SJSA1 (cell line): ENCODE measurements around the gene SLC39A1. TPM values are rescaled to one million over a fixed set of nuclear protein-coding genes. Genes with fewer than 3 reads are reported as not detected.

Experiments used
- DNase-seq, 2 experiments: peaks; one replicate each; pipeline ENCODE4 v3.0.0-alpha.2; 2015 to 2020; ENCODE audit warnings: low spot score in 2 of 2, low read depth in 1 of 2
- H3K27ac ChIP-seq: fragments of 250-450 bp; sonication (Bioruptor Pico); 2 replicates; pipeline ENCODE4 v1.5.1; 2020; ENCODE audit warnings: mild to moderate bottlenecking, moderate library complexity
- H3K27me3 ChIP-seq: fragments of 250-450 bp; sonication (Bioruptor Pico); replicated peaks from 2 replicates; pipeline ENCODE4 v1.5.1; 2020; ENCODE audit warnings: mild to moderate bottlenecking, moderate library complexity
- H3K36me3 ChIP-seq: fragments of 250-450 bp; sonication (Bioruptor Pico); 2 replicates; pipeline ENCODE4 v1.5.1; 2020; ENCODE audit warnings: mild to moderate bottlenecking
- H3K4me1 ChIP-seq: fragments of 250-450 bp; sonication (Bioruptor Pico); replicated peaks from 2 replicates; pipeline ENCODE4 v1.6.1; 2021; ENCODE audit warnings: mild to moderate bottlenecking
- H3K4me3 ChIP-seq: fragments of 250-450 bp; sonication (Bioruptor Pico); 2 replicates; pipeline ENCODE4 v1.5.1; 2020; ENCODE audit warnings: mild to moderate bottlenecking
- H3K9me3 ChIP-seq: fragments of 250-450 bp; sonication (Bioruptor Pico); replicated peaks from 2 replicates; pipeline ENCODE4 v1.5.1; 2020; ENCODE audit warnings: mild to moderate bottlenecking
- total RNA-seq: library from RNA; depleted of rRNA; stranded (reverse); fragments of >200 nt; shearing (Covaris generic); gene quantifications from 2 replicates; pipeline ENCODE4 v1.2.3, GENCODE V29; 2014

Gene SLC39A1
- total RNA-seq, 1 experiment from 2014 or later = 153 TPM

GRCh38 chr1:153967107-153967999 is 4.0 kb upstream of the SLC39A1 start, which contains the start of gene CREB3L4:
CREB3L4 (plus strand) TSS chr1:153967902; CDS start chr1:153968526, 624 bp downstream.
- peak; percentile 92 to 96 for DNase-seq

GRCh38 chr1:153963850-153964331 is 554 bp upstream of the SLC39A1 start:
- DNase-seq = peak; percentile 71 to 90
- no peaks in the 10 kb centered on the region for H3K9me3 ChIP-seq
- peak overlapping the region; percentile 80 for H3K27ac ChIP-seq
- H3K27me3 ChIP-seq = no peaks in the 10 kb centered on the region
- H3K4me3 ChIP-seq = peak overlapping the region; percentile 53
- H3K36me3 ChIP-seq = peaks cover 30% of the 10 kb centered on the region
- peaks cover 39% of the 10 kb centered on the region for H3K4me1 ChIP-seq

More at GRCh38 chr1:153967107-153967999, 4.0 kb upstream of the SLC39A1 start, which contains the start of gene CREB3L4:
- Histone ChIP-seq H3K27me3 (no peaks in the 10 kb centered on the region), H3K4me3 (peak within 1 kb of the TSS; percentile 51), H3K4me1 (peaks cover 31% of the 10 kb centered on the region), H3K27ac (peak within 1 kb of the TSS; percentile 82), H3K36me3 (no peaks in the 10 kb centered on the region), H3K9me3 (no peaks in the 10 kb centered on the region)

DNA sequence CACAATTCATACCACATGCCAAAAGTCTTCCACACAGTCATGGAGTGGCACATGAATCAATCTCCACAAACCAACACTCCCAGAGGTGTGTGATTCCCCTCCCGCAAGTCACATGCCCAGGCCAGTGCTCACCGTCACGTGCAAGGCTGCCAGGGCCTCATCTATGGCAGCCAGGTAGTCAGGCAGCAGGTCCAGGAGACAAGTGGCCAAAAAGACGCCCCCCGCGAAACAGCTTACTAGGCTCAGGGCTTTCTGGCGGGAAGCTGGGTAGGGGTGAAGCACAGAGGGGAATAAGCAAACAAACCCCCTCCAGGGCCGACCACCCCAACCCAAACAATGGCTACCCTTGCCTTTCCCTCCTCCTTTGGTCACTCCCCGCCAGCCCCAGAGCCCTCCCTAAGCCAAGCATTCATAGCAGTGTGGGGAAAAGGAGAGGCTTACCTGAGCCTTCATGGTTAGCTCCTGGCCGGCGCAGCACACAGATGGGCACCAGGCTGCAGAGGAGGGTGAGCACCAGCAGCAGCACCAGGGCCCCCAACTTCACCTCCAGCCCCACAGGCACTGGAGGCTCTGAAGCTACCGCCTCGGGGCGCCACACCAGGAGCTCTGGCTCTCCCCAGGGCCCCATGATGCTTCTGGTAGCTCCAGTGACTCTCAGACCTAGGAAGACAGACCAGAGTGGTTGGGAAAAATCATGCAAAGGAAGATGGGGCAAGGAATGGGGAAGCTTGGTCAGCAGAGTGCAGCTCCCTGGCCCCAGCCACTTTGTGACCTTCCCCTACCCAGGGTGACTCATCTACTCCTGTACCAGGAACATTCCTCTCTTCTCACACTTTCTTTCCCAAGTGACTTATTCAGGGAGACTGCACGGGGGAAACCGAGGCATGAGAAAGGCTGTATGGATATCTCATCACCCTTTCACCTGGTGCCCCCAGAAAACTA is 978 bp downstream of the SLC39A1 start:
- Histone ChIP-seq H3K27me3 (no peaks in the 10 kb centered on the region), H3K36me3 (peaks cover 36% of the 10 kb centered on the region), H3K4me3 (peak overlapping the region; percentile 53), H3K4me1 (peaks cover 34% of the 10 kb centered on the region), H3K27ac (peak overlapping the region; percentile 80), H3K9me3 (no peaks in the 10 kb centered on the region)
- DNase-seq = peak; percentile 64 to 69

DNA sequence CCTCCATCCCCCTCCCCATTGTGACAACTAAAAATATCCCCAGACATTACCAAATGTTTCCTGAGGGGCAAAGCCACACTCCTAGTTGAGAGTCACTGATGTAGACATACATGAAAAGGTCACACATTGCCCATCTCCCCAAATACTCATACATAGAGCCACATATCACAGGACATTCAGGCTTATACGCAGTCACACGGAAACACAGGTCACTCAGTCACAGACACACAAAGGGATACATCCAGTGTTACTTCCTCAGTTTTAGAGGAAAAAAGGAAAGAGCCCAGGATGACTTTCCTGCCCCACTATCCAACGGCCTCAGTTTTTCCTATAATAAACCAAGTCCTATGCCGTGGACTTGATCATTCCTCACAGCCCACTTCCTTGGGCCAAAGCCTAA is 1.9 kb downstream of the SLC39A1 start:
- Histone ChIP-seq H3K27me3 (no peaks in the 10 kb centered on the region), H3K36me3 (peaks cover 36% of the 10 kb centered on the region), H3K9me3 (no peaks in the 10 kb centered on the region), H3K27ac (no peak overlapping the region), H3K4me1 (peaks cover 37% of the 10 kb centered on the region), H3K4me3 (no peak overlapping the region)
- DNase-seq = no peak

DNA sequence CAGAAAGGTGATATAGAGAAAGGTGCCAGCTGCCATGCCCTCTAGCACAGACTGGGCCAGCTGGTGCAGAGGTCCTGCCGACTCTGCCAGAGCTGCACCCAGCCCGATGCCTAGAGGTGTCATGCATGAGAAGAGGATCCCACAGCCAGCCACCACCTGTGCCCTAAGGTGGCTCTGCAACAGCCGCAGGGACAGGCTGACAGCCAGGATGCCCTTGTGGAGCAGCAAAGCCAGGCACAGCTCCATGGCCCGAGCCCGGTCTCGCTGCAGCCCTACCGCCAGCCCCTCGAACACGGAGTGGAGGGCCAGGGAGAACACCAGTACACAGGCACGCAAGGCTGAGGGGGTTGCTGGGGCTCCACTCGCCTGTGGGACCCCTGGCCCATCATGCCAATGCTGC is 3.1 kb downstream of the SLC39A1 start:
- H3K9me3 ChIP-seq = no peaks in the 10 kb centered on the region

DNA sequence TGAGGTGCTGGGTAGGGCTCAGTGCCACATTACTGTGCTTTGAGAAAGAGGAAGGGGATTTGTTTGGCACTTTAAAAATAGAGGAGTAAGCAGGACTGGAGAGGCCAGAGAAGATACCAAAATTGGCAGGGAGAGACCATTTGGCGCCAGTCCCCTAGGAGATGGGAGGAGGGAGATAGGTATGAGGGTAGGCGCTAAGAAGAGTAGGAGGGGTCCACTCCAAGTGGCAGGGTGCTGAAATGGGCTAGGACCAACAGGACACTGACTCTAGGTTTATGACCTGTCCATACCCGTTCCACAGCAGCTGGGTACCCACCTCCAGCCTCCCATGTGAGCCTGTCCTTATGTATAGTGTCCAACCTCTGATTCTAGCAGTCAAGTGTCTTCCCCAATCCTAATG is 3.9 kb downstream of the SLC39A1 start:
- peaks cover 29% of the 10 kb centered on the region for H3K4me1 ChIP-seq
- H3K27me3 ChIP-seq = no peaks in the 10 kb centered on the region
- no peak for DNase-seq
- no peaks in the 10 kb centered on the region for H3K9me3 ChIP-seq
- no peak overlapping the region for H3K4me3 ChIP-seq
- no peak overlapping the region for H3K27ac ChIP-seq
- peaks cover 36% of the 10 kb centered on the region for H3K36me3 ChIP-seq

More for the DNA sequence above, 3.1 kb downstream of the SLC39A1 start:
- H3K4me1 ChIP-seq = peaks cover 31% of the 10 kb centered on the region
- no peak overlapping the region for H3K4me3 ChIP-seq
- no peaks in the 10 kb centered on the region for H3K27me3 ChIP-seq
- no peak overlapping the region for H3K27ac ChIP-seq
- no peak for DNase-seq
- peaks cover 36% of the 10 kb centered on the region for H3K36me3 ChIP-seq

GRCh38 chr1:153958961-153959260 is 4.4 kb downstream of the SLC39A1 start:
- Histone ChIP-seq H3K27ac (no peak overlapping the region), H3K27me3 (no peaks in the 10 kb centered on the region), H3K9me3 (no peaks in the 10 kb centered on the region), H3K4me1 (peaks cover 23% of the 10 kb centered on the region), H3K4me3 (peak overlapping the region; percentile 81; the same call in 1 of the 2 replicates), H3K36me3 (peaks cover 37% of the 10 kb centered on the region)
- DNase-seq = no peak

GRCh38 chr1:153958111-153958960 is 5.0 kb downstream of the SLC39A1 start, which contains the start of gene CRTC2:
CRTC2 (minus strand) TSS chr1:153958612; CDS start chr1:153958497, 115 bp downstream.
- H3K27me3 ChIP-seq = no peaks in the 10 kb centered on the region
- DNase-seq = peak; percentile 96 to 99
- peaks cover 43% of the 10 kb centered on the region for H3K36me3 ChIP-seq
- H3K4me1 ChIP-seq = peaks cover 20% of the 10 kb centered on the region
- H3K27ac ChIP-seq = peak within 1 kb of the TSS; percentile 19; the same call in 1 of the 2 replicates
- no peaks in the 10 kb centered on the region for H3K9me3 ChIP-seq
- H3K4me3 ChIP-seq = peak within 1 kb of the TSS; percentile 81

- DNase-seq = peak in 1 of 2 experiments; percentile 45
- Histone ChIP-seq H3K4me3 (peak overlapping the region; percentile 81), H3K27me3 (no peaks in the 10 kb centered on the region), H3K4me1 (peaks cover 20% of the 10 kb centered on the region), H3K36me3 (peaks cover 47% of the 10 kb centered on the region), H3K9me3 (no peaks in the 10 kb centered on the region), H3K27ac (no peak overlapping the region)
Measured at GRCh38 chr1:153957744-153958110, 5.6 kb downstream of the SLC39A1 start.

DNA sequence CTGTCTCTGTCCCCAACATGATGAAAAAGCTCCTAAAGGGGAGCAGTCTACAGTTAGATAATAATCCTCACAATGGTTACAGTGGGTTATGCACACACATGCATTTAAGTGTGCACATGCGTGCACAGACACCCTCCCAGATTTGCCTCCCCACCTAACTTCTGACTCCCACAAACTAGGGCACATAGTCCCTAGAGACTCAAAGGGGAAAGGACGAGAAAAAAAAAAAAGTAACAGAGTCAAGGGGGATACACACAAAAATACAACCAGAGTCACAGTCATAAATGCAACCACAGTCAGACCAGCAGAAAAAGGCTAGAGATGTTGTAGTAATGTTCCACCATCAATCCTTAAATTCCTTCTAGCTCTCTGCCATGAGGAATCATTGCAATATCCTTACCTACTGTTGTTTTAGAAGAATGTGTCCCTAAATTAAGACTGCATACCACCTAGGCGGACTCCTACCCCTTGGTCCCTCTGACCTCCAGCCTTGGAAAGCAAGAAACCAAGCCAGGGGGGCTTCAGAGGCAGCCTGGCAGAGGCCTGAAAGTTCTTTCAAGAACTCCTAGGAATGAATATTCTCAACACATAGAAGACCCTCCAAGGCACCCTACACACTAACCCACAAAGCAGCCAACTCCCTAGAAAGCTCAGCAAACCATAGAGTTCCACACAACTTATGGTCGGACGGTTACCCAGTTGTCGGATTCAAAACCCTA is 6.2 kb downstream of the SLC39A1 start:
- Histone ChIP-seq H3K27ac (no peak overlapping the region), H3K4me1 (peaks cover 15% of the 10 kb centered on the region), H3K36me3 (peaks cover 53% of the 10 kb centered on the region), H3K9me3 (no peaks in the 10 kb centered on the region), H3K4me3 (peak overlapping the region; percentile 81), H3K27me3 (no peaks in the 10 kb centered on the region)
- DNase-seq = no peak

DNA sequence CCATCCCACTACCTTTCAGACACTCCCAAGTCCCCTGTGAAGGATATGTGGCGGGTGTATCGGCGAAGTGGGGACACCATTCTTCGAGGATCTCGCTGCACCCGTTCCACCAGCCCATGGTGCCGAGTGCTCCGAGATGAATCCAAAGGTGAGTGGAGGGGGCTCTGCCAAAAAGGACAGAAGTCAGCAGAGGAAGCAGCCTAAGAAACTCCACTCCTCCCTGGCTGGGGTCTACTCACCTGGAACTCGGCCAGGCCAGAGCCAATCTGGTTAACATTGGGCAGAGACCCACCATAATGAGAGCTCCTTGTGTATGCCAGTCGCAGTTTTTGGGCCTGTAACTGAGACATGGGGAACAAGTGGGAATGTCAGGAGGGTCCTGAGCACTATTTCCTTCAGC is 8.5 kb downstream of the SLC39A1 start:
- Histone ChIP-seq H3K27me3 (no peaks in the 10 kb centered on the region), H3K9me3 (no peaks in the 10 kb centered on the region), H3K4me1 (peaks cover 11% of the 10 kb centered on the region; the same call in 1 of the 2 replicates), H3K27ac (no peak overlapping the region), H3K36me3 (peaks cover 54% of the 10 kb centered on the region), H3K4me3 (no peak overlapping the region)
- DNase-seq = no peak

- Histone ChIP-seq H3K36me3 (peaks cover 54% of the 10 kb centered on the region), H3K4me3 (no peak overlapping the region), H3K4me1 (peaks cover 9% of the 10 kb centered on the region; the same call in 1 of the 2 replicates), H3K9me3 (no peaks in the 10 kb centered on the region), H3K27me3 (no peaks in the 10 kb centered on the region), H3K27ac (no peak overlapping the region)
- DNase-seq = peak in 1 of 2 experiments; percentile 36
Measured at GRCh38 chr1:153953859-153954365, 9.4 kb downstream of the SLC39A1 start.
